DMS153 treated with DMSO at 0.1 percent for 48 hours (cell line): ENCODE results near the gene CDHR5.

Experiments
- DNase-seq: peaks from one replicate; lab custom pipeline; 2025; ENCODE audit not compliant: unreplicated experiment; lab: John Stamatoyannopoulos, UW

The CDHR5 gene

DNA sequence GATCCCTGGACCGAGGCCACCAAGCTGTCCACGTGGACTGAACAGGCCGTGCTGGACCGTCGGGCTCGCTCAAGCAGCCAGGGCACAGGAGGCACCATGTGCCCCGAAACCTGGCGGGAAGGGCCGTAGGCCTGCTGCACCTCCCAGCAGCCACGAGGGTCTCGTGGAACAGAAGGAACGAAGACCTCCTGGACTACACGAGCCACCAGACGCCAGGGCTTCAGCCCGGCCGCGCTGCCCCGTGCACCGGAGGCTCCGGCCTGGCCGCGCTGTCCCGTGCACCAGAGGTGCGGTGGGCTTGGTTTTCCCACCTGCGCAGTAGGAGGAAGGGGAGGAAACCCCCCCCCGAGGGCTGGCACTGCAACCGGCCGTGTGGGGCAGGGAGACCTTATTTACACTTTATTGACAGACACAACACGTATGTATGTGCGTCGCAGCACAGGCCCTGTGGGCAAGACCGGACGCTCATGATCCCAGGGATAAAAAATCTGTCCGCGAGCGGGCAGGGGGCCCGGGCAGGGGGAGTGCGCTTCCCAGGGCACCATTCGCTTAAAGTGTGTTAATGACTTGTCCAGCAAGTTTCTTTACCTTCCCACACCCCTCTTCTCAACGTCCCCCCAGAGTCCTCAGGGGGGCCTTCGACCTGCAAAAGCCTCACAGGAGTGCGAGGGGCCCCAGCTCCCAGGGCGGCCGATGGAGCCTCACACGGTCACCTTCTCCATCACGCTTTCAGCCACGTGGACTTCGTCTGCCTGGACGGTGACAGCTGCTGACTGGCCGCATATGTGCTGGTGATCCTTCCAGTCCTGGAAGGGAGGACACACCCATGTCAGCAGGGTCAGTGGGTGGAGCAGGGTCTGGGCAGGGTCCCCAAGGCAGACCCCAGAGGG is 19.3 kb upstream of the CDHR5 start:
- DNase-seq: no peak

DNA sequence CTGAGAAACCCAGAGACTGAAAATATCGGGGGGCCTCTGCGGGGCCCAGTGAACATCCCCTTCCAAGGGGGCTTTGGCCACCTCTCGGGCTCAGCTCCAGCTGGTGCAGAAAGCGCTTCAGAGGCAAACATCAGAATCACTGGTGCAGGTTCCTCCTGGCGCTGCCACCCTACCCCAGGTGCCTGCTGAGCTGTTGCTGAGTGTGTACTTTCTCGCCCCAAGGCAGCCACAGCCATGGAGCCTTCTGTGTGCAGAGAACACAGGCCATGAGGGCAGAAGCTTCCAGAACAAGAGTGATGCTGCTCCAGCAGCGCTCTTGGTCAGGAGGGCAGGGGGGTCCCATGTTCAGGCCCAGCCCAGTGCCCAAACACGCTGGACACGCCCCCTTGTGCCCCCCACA is 18.6 kb upstream of the CDHR5 start:
- DNase-seq: no peak

DNA sequence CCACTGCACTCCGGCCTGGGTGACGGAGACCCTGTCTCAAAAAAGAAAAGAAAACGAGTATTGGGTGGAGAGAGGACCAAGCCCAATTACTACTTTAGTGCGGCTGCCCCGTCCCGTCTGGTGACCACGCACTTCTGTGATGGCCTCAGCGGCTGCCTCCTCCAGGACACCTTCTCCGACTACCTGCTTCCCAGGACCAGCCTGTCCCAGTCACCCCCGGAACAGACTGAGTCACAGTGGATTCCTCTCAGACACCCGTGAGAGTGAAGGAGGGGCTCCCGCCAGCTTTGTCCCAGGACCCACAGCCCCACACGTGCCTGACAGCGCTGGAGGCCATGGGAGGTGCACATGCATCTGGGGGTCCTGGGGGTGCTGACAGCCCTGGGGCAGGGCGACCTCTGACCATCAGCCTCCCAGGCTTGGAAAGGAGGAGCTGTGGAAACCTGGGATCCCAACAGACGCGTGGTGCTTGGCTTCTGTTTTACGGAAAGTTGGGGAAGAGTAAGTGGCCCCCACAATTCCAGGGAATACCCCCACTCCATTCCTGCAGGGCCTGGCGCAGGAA is 17.1 kb upstream of the CDHR5 start:
- no peak for DNase-seq

DNA sequence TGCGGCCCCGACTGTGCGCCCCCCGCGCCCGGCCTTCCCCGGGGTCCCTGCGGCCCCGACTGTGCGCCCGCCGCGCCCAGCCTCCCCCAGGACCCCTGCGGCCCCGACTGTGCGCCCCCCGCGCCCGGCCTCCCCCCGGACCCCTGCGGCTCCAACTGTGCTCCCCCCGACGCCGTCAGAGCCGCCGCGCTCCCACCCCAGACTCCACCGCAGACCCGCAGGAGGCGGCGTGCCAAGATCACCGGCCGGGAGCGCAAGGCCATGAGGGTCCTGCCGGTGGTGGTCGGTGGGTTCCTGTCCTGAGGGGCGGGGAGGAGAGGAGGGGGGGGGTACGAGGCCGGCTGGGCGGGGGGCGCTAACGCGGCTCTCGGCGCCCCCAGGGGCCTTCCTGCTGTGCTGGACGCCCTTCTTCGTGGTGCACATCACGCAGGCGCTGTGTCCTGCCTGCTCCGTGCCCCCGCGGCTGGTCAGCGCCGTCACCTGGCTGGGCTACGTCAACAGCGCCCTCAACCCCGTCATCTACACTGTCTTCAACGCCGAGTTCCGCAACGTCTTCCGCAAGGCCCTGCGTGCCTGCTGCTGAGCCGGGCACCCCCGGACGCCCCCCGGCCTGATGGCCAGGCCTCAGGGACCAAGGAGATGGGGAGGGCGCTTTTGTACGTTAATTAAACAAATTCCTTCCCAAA is 15.4 kb upstream of the CDHR5 start:
- no peak for DNase-seq

DNA sequence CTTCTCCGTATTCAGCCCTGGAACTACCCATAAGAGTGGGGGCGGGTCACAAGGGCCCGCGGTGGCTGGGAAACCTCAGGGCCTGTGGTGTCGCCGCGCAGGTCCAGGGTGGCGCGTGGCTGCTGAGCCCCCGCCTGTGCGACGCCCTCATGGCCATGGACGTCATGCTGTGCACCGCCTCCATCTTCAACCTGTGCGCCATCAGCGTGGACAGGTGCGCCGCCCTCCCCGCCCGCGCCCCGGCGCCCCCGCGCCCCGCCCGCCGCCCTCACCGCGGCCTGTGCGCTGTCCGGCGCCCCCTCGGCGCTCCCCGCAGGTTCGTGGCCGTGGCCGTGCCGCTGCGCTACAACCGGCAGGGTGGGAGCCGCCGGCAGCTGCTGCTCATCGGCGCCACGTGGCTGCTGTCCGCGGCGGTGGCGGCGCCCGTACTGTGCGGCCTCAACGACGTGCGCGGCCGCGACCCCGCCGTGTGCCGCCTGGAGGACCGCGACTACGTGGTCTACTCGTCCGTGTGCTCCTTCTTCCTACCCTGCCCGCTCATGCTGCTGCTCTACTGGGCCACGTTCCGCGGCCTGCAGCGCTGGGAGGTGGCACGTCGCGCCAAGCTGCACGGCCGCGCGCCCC is 14.7 kb upstream of the CDHR5 start:
- DNase-seq: no peak

DNA sequence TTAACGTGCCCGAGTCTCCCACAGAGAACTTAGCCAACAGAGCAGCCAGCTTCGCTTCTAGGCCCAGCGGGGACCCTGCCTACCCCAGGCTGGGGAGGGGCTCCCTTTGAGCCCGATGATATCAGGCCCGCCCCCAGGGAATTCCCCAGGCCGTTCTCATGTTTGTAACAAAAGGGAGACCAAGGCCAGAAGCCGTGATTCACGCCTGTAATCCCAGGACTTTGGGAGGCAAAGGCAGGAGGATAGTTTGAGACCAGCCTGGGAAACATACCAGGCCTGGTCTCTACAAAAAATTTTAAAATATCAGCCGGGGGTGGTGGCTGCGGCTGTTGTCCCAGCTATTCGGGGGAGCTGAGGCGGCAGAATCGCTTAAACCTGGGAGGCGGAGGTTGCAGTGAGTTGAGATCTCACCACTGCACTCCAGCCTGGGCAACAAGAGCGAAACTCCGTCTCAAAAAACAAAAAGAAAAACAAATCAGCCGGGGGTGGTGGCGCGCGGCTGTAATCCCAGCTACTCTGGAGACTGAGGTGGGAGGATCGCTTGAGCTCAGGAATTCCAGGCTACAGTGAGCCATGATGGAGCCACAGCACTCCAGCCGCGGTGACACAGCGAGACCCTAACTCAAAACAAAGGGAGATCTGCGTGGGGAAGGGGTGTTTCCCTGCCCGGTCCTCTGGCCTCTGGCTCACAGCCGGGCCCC is 14.0 kb upstream of the CDHR5 start:
- DNase-seq: no peak

DNA sequence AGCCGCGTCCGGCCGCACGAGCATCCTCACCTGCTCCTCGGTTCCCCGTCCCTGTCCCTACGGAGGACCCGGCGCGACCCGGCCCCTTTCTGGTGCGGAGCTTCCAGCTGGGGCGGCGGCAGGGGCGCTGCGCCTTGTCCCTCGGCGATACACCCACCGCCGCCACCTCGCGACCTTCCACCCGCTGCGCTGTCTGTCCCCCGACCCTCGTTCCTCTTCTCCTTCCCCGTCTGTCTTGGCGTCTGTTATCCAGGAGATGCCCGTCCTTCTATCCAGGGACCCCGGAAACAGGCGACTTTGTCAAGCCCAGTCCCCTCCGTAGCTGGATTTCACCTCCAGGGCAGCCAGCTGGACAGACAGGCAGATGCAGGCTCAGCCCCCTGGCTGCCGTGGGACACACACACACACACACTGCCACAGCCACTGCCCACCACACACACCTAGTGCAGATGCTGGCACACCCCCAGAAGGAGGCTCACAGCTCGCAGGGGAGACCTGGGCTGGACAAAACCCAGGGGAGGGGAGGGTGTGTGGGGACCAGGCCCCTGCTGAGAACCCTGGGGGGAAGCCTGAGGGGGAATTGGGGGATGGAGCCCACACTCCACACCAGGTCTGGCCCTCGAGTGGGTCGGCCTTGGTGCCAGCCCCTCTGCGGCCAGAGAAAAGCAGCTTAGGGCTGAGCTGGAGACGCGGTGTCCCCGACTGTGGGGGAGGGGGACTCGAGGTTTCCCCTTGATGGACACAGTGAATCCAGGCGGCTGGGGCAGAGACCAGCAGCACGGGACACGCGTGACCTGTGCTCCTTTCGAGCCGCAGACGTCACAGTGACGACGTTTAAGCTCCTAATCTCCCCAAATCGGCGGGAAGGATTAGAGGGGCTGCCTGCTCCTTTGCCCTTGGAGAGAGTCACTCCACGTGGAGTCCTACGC is 13.1 kb upstream of the CDHR5 start:
- no peak for DNase-seq

DNA sequence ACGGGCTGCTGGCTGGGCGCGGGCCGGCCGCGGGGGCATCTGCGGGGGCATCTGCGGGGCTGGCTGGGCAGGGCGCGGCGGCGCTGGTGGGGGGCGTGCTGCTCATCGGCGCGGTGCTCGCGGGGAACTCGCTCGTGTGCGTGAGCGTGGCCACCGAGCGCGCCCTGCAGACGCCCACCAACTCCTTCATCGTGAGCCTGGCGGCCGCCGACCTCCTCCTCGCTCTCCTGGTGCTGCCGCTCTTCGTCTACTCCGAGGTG is 12.5 kb upstream of the CDHR5 start:
- DNase-seq: no peak

DNA sequence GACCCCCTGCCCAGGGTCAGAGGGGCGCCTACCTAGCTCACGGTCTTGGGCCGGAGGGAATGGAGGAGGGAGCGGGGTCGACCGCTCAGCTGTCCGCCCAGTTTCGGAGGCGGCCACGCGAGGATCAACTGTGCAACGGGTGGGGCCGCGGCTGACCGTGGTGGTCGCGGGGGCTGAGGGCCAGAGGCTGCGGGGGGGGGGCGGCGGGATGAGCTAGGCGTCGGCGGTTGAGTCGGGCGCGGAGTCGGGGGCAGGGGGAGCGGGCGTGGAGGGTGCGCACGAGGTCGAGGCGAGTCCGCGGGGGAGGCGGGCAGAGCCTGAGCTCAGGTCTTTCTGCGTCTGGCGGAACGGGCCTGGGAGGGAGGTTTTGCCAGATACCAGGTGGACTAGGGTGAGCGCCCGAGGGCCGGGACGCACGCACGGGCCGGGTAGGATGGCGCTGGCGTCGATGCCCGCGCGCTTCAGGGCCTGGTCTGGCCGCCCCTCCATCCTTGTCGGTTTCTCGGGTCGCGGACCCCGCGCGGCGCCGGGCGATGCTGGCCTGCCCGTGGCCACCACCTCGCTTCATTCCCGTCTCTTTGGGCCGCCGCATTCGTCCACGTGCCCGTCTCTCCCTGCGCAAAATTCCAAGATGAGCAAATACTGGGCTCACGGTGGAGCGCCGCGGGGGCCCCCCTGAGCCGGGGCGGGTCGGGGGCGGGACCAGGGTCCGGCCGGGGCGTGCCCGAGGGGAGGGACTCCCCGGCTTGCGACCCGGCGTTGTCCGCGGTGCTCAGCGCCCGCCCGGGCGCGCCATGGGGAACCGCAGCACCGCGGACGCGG is 12.0 kb upstream of the CDHR5 start, which contains the start of gene DRD4:
DRD4 (plus strand) TSS at position 759 of the 822 bp plus-strand sequence; CDS start at position 795, 36 bp downstream.
- no peak for DNase-seq

DNA sequence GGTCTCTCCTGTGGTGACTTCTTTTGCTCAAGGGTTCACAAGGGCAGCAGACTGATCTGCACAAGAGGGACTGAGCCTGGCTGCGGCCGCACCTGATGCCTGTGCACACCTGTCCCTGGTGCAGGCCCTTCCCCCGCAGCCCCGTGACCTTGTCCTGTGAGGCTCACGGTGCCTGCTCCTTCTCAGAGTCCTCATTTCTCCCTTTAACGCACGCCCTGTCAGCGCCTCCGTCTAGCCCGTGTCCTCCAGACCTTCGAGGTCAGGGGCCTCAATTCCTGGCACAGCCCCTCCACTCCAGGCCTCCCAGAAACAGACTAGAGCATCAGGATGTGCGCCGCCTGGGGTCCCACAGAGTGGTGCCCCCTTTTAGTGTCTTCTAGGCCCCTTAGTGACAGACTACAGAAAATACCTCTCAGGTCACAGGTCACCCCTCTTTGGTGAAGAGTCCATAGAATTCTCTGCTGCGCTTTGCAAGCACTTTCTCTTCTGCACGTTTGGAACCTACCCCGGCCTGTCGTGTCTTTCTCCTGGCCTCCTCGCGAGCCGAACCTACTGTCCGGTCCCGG is 11.3 kb upstream of the CDHR5 start:
- no peak for DNase-seq

DNA sequence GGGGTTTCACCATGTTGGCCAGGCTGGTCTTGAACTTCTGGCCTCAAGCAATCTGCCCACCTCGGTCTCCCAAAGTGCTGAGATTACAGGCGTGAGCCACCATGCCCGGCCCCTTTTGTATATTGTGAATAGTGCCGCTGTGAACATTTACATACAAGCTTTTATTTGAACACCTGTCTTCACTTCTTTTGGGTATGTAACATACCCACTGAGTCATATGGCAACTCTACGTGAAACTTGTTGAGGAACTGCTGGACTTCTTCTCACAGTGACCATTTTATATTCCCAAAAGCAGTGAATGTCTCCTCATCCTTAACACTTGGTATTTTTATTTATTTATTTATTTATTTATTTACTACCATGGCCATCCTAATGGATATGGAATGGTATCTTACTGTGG is 6.1 kb upstream of the CDHR5 start:
- DNase-seq: no peak

DNA sequence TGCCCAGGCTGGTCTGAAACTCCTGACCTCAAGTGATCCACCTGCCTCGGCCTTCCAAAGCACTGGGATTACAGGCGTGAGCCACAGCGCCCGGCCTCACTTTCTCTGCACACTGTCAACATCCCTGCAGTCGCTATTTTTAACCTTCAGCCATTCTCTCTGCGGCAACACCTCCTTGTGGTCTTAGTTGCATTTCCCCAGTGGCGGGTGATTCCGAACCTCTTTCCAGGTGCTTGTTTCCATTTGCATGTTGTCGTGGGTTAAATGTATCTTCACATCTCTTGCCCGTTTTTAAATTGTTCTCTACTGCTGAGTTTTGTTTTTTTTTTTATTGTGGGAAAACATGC is 4.5 kb upstream of the CDHR5 start:
- no peak for DNase-seq

DNA sequence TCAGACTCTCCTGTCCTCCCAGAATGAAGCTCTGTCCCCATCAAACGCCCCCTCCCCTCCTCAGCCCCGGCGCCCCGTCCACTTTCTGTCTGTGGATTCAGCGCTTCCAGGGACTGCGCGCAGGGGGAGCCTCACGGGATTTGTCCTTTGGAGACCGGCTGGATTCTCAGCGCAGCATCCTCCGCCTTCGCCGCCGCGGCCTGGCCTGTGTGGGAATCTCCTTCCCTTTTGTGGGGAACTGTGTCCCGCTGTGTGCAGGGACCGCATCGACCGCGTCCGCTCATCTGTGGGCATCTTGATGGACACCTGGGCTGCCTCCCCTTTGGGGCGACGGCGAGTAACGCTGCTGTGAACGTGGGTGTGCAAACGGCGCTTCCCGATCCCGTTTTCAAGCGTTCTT is 3.3 kb upstream of the CDHR5 start:
- no peak for DNase-seq

DNA sequence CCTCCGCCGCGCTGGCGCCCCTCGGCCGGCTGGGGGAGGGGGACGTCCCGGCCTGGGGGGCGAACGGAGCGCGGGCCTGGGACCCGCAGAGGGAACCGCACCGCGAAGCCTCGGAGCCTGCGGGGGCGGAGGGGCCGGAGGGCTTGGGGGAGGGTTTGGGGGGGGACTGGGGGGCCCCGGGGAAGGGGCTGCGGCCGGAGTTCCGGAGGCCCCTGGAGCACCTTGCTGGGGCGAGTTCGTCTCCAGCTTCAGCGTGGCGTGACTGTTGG is 2.5 kb upstream of the CDHR5 start:
- DNase-seq: no peak

DNA sequence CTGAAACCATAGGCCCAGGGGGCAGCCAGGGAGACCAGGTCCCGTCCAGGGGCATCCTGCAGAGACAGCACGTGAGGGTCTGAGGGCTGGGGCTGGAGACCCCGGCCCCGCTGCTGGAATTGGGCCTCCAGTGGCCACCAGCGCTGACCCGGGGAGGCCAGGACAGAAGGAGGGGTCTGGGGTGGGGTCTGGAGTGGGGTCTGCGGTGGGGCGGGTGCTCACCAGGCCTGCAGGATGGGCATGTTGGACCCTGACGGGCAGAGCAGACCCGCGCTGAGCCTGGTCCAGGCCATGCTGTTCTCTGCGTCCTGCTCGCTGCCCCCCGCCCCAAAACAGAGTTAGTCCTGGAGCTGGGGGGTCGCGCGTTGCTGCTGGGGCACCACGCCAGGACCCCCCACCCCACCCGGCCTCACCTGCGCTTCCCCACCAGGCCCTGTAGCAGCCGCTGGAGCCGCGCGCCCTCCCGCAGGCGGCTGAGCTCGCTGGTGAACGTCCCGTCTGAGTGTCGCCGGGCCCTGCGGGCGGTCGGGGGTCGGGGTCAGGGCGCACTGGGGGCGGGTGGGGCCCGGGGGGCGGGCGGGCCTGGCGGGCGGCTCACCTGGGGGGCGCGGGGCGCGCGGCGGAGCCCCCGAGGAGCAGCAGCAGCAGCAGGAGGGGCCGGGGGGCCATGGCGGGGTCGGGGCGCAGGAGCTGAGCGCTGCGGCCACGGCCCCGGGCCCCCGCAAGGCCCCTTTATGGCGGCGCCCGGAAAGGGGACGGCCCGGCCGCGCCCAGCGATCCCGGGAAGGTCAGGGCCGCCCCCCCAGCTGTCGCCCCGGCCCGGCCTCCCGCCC is 1.9 kb upstream of the CDHR5 start, which contains the start of gene SCT:
SCT (minus strand) TSS at position 707 of the 833 bp plus-strand sequence; CDS start at position 669, 38 bp downstream.
- no peak for DNase-seq

DNA sequence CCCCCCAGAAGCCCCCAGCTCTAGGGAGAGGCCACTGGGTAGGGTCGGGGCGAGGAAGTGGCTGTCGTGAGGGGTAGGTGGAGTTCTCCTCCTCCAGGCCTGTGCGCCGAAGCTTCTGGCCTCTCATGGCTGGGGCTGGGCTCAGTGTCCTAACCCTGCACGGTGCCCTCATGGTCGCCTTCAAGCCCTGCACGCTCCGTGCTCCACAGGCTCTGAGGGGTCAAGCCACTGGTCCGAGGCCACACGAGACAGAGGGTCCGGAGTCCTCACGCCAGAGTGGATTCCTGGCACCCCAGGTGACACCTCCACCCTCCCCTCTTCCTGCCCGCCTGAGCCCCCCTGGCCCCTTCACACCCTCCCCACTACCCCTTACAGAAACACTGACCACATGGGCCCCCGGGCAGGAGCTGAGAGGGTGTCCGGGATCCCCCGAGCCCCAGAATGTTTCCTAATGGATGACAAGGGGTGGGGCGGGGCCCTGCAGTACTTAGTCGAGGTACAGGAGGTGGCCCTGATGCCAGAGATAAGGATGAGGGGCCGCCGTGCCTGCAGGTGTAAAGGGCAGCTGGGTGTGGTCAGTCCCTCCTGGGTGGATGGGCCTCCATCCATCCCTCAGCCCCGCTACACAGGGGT is 997 bp upstream of the CDHR5 start:
- no peak for DNase-seq

DNA sequence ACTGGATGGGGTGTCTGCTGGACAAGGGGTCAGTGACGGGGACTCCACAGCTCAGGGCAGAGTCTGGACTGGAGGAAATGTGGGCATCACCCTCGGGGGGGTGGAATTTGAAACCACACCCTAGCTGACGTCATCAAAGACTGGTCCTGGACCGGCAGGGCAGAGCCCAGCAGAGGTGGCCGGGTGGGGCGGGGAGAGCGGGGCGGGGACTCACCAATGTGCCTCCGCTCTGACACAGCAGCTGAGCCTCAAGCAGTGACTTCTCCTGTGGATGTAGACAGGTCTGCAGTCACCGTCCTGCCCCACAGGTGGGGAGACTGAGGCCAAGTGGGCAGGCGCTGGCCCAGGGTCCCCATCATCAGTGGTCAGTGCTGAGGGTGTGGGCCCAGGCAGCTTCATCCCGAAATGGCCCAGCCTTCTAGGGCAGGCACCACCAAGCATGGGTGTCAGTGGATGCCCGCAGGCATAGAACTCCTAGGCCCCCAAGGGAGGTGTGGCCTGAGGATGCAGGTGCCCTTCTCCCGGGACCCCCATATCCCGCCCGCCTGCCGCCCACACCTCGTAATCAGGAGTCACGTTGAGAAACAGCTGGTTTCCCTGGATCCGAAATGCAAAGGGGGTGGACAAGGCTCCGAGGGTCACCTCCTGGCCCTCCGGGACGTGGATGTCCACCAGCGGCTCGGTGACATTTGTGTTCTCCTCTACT is 603 bp downstream of the CDHR5 start:
- no peak for DNase-seq
